GM18519 (cell line): Measurements from ENCODE around the gene LARGE2.

Experiments used
- ATAC-seq: cut with Tn5 transposase; IDR thresholded peaks from one replicate; pipeline ENCODE4 v1.9.1; 2021; ENCODE audit warnings: mild to moderate bottlenecking, moderate library complexity; ENCODE audit not compliant: unreplicated experiment, low FRiP score

Gene LARGE2

DNA sequence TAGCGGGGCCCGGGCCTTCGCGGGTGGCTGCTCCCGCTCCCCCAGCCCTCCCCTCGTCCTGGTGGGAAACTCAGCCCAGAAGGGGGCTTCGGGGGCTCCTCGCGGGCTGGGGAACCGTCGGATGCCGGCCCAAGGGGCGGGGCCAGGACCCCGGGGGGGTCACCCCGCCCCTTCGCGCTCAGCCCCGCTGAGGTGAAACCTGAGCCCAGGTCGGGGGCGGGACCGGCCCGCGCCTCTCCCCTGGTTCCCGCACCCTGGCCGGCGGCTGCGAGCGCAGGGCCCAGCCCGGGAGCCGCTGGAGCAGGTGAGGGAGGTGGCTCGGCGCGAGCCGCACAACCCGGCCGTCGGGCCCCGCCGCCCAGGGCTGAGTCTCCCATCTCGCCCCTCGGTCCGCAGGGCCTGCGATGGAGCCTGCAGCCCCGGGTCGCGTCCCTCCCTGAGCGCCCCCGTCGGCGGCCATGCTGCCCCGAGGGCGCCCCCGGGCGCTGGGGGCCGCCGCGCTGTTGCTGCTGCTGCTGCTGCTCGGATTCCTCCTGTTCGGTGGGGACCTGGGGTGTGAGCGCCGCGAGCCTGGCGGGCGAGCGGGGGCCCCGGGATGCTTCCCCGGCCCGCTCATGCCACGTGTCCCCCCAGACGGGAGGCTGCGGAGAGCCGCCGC lies at the start of gene LARGE2:
Gene LARGE2 (plus strand): TSS at position 232 of the 658 bp plus-strand sequence. CDS start 227 bp downstream, at position 459.
- ATAC-seq = no peak

DNA sequence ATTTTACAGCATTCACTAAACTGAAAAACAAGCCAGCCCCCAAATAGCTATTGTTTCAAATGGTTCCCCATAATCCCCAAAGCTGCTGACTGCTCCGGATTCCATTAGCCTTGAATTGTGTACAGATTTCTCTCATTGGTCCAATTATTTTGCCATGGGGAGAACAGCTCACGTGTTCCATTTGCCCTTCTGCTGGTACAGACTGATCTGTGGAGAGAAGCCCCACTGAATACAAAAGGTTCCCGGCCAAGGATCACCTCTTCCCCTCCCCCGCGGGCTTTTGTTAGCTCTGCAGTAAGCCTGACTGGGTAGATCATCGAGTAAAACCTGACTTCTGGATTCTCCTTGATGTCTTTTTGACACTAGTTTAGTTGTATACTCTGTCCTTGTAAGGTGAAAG lies 46.1 kb upstream of the LARGE2 start:
- ATAC-seq = no peak

DNA sequence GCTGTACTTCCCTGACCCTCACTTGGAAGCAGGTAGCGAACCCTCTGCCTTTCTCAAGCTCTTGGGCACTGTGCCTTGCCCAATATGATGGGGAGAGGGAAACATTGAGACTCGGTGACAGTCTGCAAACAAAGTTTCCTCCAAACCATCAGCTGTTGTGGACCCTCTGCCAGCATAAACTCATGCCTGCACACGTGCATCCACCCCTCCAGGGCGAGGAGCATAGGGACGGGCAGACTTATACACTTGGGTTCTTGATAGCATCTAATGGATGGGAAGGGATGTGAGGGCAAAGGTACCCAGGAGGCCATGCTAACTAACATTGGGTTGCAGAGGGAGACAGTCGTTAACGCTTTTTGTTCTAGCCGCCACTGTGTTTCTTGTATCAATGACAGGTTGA lies 45.2 kb upstream of the LARGE2 start:
- no peak for ATAC-seq

DNA sequence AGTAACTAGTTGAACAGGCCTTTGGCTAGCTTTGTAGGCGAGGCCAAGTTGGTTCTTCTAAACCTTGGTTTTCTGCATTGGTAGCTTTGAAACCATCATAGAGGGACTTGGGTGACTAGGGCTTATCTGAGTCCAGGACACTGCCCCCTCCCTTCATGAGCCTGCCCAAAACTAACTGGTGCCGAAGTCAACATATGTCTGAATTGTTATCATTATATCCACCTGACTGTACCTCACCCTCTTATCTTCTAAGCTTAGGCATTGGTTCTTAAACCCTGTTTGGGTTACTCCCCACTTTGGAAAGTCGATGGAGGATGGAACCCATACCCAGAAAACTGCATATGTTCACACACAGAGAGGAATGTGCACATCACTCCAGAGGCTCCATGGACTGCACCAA lies 44.6 kb upstream of the LARGE2 start:
- ATAC-seq = no peak

DNA sequence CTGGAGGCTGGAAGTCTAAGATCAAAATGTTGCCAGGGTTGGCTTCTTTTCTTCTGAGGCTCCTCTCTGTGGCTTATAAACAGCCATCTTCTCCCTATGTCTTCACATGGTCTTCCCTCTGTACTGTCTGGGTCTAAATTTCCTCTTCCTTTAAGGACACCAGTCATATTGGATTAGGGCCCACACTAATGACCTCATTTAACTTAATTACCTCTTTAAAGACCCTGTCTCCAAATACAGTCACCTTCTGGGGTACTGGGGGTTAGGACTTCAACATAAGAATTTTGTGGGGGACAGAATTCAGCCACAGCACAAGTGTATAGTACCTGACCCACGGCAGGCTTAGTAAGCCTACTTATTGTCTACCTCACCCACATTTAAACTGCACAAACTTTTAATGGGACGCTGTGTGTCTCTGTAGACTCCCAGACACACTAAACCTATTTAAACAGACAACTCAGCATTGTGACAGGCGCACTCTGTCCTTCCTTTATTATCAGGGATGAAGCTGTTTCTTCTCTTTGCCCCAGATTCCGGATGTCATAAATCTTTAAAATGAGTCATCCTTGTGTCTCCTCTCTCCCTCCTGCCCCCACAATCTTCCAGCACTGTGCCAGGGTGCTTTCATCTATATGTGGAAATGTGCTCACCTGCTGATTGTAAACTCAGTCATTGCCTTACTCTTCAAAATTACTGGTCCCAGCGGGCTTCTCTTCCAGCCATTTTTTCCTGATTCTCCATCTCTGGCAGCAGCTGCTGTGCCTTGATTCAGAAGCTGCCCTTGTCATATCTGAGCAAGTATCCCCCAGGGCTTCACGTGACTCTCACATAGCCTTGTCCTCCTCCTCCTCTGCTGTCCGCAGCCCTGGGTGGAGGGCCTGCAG lies 42.4 kb upstream of the LARGE2 start:
- ATAC-seq = no peak

DNA sequence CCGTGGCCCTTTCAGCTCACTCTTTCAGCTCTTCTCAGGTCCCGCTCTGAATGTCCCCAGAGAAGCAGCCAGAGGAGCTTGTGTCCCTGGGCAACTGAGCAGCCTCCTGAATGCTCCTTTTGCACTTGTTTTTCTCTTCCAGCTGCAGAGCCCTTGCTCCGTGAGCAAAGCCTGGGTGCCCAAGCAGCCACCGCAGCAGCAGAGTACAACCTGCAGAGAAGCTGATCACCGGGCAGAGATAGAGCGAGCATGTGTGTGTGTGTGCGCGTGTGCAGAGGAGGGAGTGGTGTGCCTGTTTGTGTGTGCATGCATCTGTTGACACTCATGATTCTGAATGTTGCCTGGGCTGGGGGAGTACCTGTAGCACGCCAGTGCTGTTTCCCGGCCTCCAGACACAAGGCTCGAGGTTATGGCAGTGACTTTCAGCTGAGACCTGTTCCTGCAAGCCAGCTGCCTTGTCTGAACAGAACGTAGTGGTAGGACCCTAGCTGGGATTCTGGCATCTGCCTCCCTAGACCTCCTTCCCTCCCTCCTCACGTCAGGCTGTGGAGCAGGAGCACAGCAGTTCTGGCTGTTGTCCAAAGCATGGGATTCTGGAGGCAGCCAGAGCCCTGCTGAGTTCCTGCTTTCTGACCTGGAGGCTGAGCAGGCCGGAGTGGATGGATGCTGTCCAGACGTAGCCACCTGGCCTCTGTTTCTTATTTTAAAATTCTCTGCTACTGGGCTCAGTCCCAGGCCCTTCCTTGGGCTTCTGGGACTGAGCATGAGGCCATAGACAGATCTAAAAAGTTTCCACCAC lies 41.5 kb upstream of the LARGE2 start:
- ATAC-seq = no peak

DNA sequence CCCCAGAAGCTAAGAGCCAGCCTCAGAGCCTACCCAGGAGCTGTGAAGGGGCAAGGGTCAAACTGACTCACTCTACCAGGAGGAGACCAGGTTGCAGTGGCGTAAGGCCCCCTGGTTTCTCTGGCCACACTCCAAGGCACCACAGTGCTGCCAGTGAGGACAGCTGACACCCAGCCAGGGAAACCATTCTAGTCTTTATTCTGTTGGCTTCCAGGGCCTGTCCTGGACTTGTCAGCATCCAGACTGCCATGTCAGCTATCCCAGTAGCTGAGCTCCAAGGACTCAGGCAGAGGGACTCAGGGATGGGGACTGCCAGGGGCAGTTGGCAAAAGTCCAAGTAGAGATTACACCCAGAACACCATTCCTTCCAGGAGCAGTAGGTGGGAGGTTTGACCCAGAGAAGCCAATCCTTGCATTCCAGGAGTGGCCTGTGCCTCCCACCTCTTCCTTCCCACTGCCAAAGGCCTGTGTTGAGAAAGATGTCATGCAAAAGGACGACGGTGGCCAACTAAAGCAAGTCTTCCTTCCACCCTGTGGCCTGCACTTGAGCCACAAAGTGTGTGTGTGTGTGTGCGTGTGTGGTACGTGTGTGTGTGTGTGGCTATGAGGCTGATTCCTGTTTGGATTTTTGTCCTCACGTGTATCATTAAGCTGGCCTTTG lies 40.6 kb upstream of the LARGE2 start:
- ATAC-seq = no peak

DNA sequence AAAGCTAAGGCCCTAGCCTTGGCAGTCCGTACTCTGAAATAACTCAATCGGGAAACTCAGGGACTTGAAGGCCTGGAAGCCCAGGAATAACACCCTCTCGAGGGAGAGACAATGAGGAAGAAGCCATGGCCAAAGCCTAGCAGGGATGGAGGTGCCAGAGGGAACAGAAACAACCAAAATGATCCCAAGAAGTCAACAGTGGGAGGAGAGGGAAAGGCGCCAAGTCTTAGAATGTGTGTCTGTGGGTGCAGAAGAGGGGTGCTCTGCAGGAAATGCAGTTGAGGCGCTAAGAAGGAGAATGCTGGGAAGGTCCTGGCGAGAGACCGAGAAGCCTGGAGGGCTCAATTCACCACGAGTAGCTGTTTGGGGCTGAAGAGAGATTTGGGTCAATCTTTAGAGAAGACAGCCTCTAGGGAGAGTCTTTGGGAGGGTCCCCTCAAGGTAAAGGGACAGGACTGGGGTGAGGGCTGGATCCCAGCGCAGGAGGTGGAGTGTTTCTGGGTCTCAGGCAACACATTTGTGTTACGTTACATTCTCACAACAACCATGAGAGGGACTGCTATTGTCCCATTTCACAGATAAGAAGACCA lies 37.8 kb upstream of the LARGE2 start:
- no peak for ATAC-seq

DNA sequence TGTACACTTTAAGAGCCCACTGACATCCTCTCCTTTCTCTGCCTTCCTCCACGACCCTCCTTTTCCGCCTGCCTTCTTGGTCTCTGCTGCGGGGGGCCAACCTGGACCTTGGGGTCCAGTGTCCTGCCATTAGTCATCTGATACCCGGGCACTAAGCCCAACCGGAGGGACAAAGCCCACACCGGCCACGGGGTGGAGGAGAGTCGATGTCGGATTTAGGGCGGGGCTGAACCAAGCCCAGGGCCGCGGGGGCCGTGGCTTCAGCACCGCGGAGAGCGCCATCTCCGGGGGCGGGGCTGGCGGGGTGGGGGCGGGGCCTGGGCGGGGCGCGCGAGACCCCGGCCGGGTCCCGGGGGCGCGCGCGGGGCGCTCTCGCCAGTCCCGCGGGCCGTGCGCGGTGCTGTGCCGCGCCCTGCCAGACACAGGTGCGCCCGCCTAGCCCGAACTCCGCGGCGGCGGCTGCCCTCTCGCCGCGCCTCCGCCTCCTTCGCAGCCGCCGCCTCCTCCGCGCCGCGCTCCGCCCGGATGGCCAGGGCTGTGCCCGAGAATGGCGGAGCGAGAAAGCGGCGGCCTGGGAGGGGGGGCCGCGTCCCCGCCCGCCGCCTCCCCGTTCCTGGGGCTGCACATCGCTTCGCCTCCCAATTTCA lies 37.1 kb upstream of the LARGE2 start, which contains the start of gene MAPK8IP1:
Gene MAPK8IP1 (plus strand): TSS at position 378 of the 647 bp plus-strand sequence. CDS start 170 bp downstream, at position 548.
- ATAC-seq = no peak

DNA sequence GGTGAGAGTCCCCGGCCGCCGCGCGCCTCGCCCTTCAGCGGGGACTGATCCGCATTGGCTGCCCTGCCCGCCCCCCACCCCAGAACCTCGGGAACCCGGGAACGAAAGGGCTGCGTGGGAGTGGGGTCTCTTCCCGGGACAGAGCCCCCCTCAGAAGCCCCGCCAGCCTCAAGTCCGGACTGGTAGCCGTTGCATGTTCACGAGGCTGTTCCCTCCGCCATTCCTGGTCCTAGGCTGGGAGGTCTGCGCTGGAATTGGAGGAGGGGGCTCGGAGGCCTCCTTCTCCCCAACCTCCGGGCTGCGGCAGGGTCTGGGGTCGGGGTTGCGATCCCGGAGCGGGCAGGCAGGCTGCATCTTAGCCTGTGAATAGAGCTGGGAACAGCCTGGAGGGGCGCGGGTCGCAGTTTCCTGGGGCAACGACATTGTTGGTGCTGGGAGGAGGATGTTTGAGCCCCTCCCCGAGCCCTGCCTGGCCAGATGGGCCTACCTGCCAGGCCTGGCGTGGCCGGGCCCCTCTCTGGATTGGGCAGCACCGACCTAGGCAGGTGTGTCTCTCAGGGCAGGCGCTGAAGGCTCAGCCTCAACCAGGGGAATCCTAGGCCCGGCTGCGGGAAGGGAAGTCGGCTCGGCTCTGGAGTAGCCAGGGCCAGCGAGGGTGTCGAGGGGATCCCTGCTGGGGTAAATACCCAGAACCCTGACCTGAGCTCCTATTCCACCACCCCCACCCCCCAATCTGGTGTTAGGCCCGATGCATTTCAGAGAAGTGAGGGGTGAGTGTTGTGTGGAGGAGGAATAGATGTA lies 36.3 kb upstream of the LARGE2 start:
- ATAC-seq = no peak

DNA sequence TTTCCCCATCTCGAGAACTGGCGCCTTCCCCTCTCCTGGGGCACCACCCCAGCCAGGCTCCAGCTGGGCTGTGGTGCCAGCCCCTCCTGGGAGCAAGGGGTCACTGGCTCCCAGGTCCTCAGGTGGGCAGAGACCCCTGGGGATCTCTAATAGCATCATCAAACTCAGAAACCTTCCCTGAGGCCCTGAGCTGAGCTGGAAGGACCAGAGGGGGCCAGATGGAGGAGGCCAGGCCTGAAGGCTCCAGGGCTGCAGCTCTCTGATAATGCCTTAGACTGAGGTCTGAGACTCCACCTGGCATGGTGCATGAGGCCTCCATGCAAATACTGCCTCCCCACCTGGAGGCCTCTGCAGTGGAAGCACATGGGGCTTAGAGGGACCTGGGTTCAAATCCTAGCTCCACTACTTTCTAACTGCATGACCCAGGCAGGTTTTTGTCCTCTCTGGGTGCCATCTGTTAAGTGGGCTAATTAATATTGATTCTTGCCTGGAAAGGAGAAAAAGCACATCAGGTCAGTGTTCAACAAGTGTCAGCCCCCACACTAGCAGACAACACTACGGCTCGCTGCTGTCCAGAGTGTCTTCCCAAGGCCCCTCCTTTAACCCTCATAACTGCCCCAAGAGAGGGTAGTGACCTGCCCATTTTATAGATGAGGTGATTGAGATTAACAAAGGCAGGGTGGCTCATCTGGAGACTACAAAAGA lies 35.5 kb upstream of the LARGE2 start:
- no peak for ATAC-seq

DNA sequence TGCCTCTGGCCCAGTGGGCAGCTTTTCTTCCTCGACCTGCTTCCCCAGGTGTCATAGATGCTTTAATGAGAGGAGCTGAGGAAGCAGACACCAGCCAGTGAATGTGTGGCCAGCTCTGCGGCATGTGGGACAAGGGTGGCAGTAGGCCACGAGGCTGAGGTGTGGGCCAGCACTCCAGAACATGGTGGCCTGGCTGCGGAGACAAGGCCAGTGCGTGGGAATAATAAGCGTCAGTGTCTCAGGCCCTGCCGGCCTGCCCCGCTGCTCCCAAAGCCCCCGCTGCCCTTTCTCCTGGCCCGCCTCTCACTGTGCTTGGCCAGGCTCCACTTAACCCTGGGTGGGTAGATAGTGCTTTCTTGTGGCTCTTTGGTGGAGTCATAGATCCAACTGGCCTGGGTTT lies 34.9 kb upstream of the LARGE2 start:
- no peak for ATAC-seq

DNA sequence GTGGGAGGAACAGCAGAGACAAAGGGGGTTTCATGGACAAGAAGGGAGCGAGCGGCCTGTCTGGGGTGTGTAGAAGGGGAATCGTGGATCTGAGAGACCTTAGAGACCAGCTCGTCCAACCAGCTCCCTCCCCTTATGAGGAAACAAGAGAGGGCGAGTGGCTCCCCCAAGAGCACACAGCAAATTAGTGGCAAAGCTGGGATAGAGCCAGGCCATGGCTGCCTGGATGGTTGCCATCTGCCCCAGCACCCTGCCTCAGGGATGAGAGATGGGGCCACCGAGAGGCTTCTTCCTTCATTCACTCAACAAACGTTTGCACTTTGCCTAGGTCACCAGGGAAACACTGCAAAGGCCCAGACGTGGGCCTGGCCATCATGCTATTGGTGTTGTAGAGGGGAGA lies 32.9 kb upstream of the LARGE2 start:
- ATAC-seq = no peak

DNA sequence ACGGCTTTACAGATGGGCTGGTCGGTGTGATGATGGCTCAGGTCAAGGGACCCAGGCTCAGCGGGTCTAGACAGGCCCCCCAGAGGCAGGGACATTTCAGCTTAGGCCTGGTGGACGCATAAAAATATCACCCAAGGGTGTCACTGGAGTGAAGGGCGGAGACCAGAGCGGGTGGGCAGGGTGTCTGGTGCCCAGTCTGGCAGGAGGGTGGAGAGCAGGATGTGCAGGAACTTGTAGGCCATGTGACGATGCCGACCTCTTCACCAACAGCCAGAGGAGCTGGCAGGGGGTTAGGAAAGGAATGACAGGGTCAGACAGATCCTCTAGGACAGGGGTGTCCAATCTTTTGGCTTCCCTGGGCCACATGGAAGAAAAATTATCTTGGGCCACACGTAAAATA lies 32.5 kb upstream of the LARGE2 start:
- ATAC-seq = no peak

DNA sequence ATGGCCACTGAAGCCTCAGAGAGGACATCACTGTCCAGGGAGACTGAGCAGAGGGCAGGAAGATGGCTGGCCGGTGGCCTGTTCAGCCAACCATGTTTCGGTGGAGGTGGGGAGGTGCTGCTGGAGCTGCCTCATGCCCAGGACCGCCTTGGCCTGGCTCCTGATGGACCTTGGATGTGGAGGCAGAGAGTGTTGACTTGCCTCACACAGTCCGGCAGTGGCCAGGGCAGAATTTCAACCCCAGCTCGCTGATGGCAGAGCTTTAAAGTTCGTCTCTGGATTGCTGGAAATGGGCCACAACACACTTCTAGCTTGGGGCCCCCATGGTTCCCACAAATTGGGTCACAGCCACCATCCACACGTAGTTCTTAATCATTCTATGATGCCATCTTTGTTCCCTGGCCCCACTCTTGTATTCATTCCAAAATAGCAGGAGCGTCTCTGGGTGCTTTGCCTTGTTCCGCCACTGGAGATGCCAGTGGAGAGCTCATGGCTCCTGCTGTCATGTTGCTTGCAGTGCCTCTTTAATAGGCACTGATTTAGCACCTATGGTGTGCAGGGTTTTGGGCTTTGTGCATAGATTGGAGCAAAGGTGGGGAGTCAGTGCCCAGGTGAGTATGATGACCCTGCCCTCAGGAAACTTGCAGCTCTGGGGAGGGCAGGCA lies 31.4 kb upstream of the LARGE2 start:
- no peak for ATAC-seq

DNA sequence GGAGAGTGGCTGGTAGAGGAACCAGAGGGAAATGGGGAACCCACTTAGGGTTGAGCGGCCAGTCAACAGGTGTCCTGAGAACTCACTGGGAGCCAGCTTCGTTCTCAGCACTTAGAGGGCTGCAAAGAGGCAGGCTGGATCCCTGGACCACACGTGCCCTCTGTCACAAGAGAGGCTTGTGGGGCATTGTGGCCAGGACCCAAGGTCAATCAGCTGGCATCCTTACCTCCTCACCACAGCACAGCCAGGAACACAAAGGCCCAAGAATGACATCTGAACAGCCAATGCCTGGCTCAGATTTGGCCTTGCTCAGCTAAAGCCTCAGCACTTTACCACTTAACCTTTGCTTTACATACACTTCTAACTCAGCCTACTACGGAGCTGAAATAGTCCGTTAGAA lies 29.6 kb upstream of the LARGE2 start:
- no peak for ATAC-seq

DNA sequence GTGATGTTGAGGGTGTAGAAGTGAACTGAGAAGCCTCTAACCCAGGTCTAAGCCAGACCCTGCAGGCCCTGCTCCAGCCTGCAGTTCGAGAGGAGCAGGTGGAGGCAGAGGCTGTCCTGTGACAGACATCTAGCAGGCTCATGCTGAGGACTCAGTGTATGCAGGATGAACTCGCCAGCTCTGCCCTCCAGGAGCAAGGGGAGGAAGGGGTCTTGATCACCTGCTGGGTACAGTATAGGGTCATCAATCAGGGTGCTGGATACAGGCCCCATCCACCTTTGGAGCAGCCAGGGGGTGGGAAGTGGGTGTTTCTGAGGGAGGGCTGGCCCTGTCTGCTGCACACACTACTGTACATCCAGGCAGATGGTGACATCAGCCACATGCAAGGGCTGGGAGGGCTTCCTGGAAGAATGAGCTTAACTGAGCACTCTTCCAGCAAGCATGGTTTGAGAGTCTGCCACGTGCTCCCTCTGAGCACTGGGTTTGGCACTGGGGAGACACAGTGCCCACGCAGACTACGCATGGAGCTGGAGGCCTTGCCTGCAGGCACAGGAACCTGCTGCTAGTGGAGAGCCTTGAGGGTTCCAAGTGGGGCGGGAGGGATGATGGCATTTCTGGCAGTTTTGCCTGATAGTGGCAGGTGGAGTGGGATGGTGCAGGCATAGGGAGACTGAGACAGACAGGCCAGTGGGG lies 27.8 kb upstream of the LARGE2 start:
- ATAC-seq = no peak
